Lower leg skin (tissue), 3 donors: ENCODE results near the gene SLC43A2.

Experiments used
- CTCF ChIP-seq, 3 donors: fragments of 450-650 bp; IDR thresholded peaks; one replicate each; pipeline ENCODE4 v1.5.1; 2016; ENCODE audit warnings: antibody characterized with exemption in 3 of 3, mild to moderate bottlenecking in 3 of 3, moderate library complexity in 2 of 3
- POLR2A ChIP-seq, 2 donors: fragments of 450-650 bp; IDR thresholded peaks; one replicate each; pipeline ENCODE4 v1.6.1; 2016 to 2017; ENCODE audit warnings: antibody characterized with exemption in 2 of 2, mild to moderate bottlenecking in 1 of 2, moderate library complexity in 1 of 2

DNA sequence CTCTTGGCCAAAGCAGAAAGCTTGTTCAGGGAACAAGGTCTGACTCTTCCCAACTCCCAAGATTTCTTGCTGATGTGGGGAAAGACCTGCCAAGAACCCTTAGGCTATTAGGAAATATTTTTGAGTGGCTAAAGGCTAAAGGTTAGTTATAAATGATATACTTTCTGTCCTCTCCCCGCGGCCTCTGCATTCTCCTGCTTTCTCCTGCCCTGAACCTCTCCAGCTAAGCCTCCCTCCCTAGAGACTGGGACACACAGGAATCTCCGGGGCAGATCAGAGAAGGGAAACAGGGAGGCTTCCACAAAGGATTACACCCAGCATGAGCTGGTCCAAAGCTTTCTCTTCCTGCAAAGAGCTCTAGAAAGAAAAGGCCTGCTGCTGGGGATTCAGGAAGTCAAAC is 2.3 kb downstream of the SLC43A2 start:
- TF ChIP-seq CTCF (IDR thresholded peaks at IDR 0.05), result no peak
- TF ChIP-seq POLR2A (IDR thresholded peaks at IDR 0.05), result no peak
